HepG2 (cell line): ENCODE results near the gene LMNTD1.

ENCODE experiments used
- PHF8 ChIP-seq: sonication (generic); formaldehyde crosslinking; IDR thresholded peaks from 2 replicates; pipeline ENCODE4 v1.5.0; 2020; ENCODE audit warnings: missing genetic modification reagents
- ZNF747 ChIP-seq: sonication (generic); formaldehyde crosslinking; IDR thresholded peaks from 2 replicates; pipeline ENCODE4 v1.8.1; 2023; ENCODE audit warnings: missing genetic modification reagents, mild to moderate bottlenecking, borderline replicate concordance
- TF ChIP-seq, protein P1 (sequence below), 2 experiments: fragments of 450-650 bp in 1 of 2; sonication (generic) in 1 of 2; formaldehyde crosslinking in 1 of 2; IDR thresholded peaks; 2 replicates each; pipeline versions ENCODE4 v1.6.1 to v1.8.0; 2016 to 2022; ENCODE audit warnings: antibody characterized with exemption in 1 of 2, mild to moderate bottlenecking in 1 of 2, missing genetic modification reagents in 1 of 2
- TF ChIP-seq, protein P2 (sequence below): IDR thresholded peaks from 2 replicates; pipeline ENCODE4 v1.6.1; 2016

DNA sequence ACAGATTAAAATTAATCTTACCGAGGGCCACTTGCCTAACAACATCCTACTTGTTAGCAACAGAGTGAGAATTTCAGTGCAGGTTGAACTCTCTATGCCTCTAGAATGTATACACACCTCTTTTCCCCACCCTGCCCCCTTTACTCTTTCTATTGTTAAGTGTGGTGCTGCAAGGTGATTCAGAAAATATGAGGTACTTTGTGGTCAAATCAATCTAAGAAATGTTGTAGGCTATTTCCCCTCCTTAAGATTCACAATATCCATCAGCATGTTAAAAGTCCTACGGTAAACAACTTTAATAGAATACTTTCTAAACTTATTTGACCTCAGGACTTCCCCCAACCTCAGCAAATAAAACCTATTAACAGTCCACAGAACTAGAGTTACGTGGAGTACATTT, 106.0 kb downstream of the LMNTD1 start:
- TF ChIP-seq, protein P1, sequence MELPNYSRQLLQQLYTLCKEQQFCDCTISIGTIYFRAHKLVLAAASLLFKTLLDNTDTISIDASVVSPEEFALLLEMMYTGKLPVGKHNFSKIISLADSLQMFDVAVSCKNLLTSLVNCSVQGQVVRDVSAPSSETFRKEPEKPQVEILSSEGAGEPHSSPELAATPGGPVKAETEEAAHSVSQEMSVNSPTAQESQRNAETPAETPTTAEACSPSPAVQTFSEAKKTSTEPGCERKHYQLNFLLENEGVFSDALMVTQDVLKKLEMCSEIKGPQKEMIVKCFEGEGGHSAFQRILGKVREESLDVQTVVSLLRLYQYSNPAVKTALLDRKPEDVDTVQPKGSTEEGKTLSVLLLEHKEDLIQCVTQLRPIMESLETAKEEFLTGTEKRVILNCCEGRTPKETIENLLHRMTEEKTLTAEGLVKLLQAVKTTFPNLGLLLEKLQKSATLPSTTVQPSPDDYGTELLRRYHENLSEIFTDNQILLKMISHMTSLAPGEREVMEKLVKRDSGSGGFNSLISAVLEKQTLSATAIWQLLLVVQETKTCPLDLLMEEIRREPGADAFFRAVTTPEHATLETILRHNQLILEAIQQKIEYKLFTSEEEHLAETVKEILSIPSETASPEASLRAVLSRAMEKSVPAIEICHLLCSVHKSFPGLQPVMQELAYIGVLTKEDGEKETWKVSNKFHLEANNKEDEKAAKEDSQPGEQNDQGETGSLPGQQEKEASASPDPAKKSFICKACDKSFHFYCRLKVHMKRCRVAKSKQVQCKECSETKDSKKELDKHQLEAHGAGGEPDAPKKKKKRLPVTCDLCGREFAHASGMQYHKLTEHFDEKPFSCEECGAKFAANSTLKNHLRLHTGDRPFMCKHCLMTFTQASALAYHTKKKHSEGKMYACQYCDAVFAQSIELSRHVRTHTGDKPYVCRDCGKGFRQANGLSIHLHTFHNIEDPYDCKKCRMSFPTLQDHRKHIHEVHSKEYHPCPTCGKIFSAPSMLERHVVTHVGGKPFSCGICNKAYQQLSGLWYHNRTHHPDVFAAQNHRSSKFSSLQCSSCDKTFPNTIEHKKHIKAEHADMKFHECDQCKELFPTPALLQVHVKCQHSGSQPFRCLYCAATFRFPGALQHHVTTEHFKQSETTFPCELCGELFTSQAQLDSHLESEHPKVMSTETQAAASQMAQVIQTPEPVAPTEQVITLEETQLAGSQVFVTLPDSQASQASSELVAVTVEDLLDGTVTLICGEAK (IDR thresholded peaks at IDR 0.05), result no peak
- TF ChIP-seq, protein P1 (CRISPR knock-in tag; IDR thresholded peaks at IDR 0.05), result no peak
- no peak for TF ChIP-seq ZNF747 (CRISPR knock-in tag)
- TF ChIP-seq, protein P2, sequence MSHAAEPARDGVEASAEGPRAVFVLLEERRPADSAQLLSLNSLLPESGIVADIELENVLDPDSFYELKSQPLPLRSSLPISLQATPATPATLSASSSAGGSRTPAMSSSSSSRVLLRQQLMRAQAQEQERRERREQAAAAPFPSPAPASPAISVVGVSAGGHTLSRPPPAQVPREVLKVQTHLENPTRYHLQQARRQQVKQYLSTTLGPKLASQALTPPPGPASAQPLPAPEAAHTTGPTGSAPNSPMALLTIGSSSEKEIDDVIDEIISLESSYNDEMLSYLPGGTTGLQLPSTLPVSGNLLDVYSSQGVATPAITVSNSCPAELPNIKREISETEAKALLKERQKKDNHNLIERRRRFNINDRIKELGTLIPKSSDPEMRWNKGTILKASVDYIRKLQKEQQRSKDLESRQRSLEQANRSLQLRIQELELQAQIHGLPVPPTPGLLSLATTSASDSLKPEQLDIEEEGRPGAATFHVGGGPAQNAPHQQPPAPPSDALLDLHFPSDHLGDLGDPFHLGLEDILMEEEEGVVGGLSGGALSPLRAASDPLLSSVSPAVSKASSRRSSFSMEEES, result no peak
- TF ChIP-seq PHF8 (CRISPR knock-in tag), result no peak
